ENCODE measurements around the gene C1QL1. TPM values are rescaled to one million over a fixed set of nuclear protein-coding genes. Genes with fewer than 3 reads are reported as not detected.

The C1QL1 gene
- total RNA-seq, 4 donors from 2014 or later = 3.7 to 10.1 (median 6.3) TPM

GRCh38 chr17:44990994-44991393, 22.9 kb upstream of the C1QL1 start:
- Histone ChIP-seq H3K9me3 (no peaks in the 10 kb centered on the region), H3K27me3 (peaks cover 0 to 8% (median 0%) of the 10 kb centered on the region in 4 donors), H3K36me3 (no peaks in the 10 kb centered on the region), H3K4me3 (no peak overlapping the region), H3K27ac (replicated peaks in 1 of 4) (no peak overlapping the region), H3K4me1 (peaks cover 6 to 19% (median 12%) of the 10 kb centered on the region in 4 donors)
- TF ChIP-seq POLR2A (IDR thresholded peaks at IDR 0.05; ENCODE audit: low read depth) = no peak
- no peak for TF ChIP-seq EP300 (IDR thresholded peaks at IDR 0.05)
- no peak for TF ChIP-seq CTCF (IDR thresholded peaks at IDR 0.05)
- no peak for TF ChIP-seq POLR2AphosphoS5 (IDR thresholded peaks at IDR 0.05)
- DNase-seq (ENCODE audit: extremely low spot score) = no peak
- intact Hi-C loops (cut with DNase I) = no loop called here
- 94% methylated on average over 10 of the region's 10 CpGs for WGBS

- no peak for DNase-seq (ENCODE audit: extremely low spot score)
- intact Hi-C loops (cut with DNase I) = no loop called here
- H3K4me3 ChIP-seq = no peak overlapping the region
- H3K4me1 ChIP-seq = peaks cover 0 to 13% (median 12%) of the 10 kb centered on the region in 4 donors
- peaks cover 0 to 8% (median 0%) of the 10 kb centered on the region in 4 donors for H3K27me3 ChIP-seq
- 94% methylated on average over 17 of the region's 17 CpGs for WGBS
- no peaks in the 10 kb centered on the region for H3K36me3 ChIP-seq
- TF ChIP-seq POLR2A (IDR thresholded peaks at IDR 0.05; ENCODE audit: low read depth) (no peak), CTCF (IDR thresholded peaks at IDR 0.05) (no peak), POLR2AphosphoS5 (IDR thresholded peaks at IDR 0.05) (no peak), EP300 (IDR thresholded peaks at IDR 0.05) (no peak)
- H3K27ac ChIP-seq (replicated peaks in 1 of 4) = no peak overlapping the region
- no peaks in the 10 kb centered on the region for H3K9me3 ChIP-seq
Observed at GRCh38 chr17:44989552-44990138, 21.5 kb upstream of the C1QL1 start.

- Histone ChIP-seq H3K36me3 (no peaks in the 10 kb centered on the region), H3K27ac (replicated peaks in 1 of 4) (no peak overlapping the region), H3K4me1 (peaks cover 0 to 13% (median 12%) of the 10 kb centered on the region in 4 donors), H3K9me3 (no peaks in the 10 kb centered on the region), H3K27me3 (peaks cover 0 to 5% (median 0%) of the 10 kb centered on the region in 4 donors), H3K4me3 (no peak overlapping the region)
- TF ChIP-seq POLR2A (IDR thresholded peaks at IDR 0.05; ENCODE audit: low read depth) = no peak
- intact Hi-C loops (cut with DNase I) = no loop called here
- 88% methylated on average over 25 of the region's 34 CpGs for WGBS
- DNase-seq (ENCODE audit: extremely low spot score) = no peak
Observed at GRCh38 chr17:44988044-44988942, 20.2 kb upstream of the C1QL1 start.

- H3K4me3 ChIP-seq = no peak overlapping the region
- WGBS = 88% methylated on average over 3 of the region's 4 CpGs
- H3K27ac ChIP-seq (replicated peaks in 1 of 4) = no peak overlapping the region
- no peak for DNase-seq (ENCODE audit: extremely low spot score)
- H3K36me3 ChIP-seq = no peaks in the 10 kb centered on the region
- H3K4me1 ChIP-seq = peaks cover 34 to 49% (median 47%) of the 10 kb centered on the region in 4 donors
- H3K9me3 ChIP-seq = no peaks in the 10 kb centered on the region
- intact Hi-C loops (cut with DNase I) = no loop called here
- TF ChIP-seq CTCF (IDR thresholded peaks at IDR 0.05) (no peak), EP300 (IDR thresholded peaks at IDR 0.05) (no peak), POLR2AphosphoS5 (IDR thresholded peaks at IDR 0.05) (no peak)
- peaks cover 0 to 5% (median 0%) of the 10 kb centered on the region in 4 donors for H3K27me3 ChIP-seq
Observed at GRCh38 chr17:44983563-44983962, 15.5 kb upstream of the C1QL1 start.

- no peak overlapping the region for H3K4me3 ChIP-seq
- intact Hi-C loops (cut with DNase I) = no loop called here
- TF ChIP-seq EP300 (IDR thresholded peaks at IDR 0.05) (no peak), CTCF (IDR thresholded peaks at IDR 0.05) (no peak), POLR2AphosphoS5 (IDR thresholded peaks at IDR 0.05) (no peak), POLR2A (IDR thresholded peaks at IDR 0.05; ENCODE audit: low read depth) (no peak)
- no peaks in the 10 kb centered on the region for H3K27me3 ChIP-seq
- WGBS = 96% methylated on average over 3 of the region's 3 CpGs
- peak overlapping the region in 3 of 4 donors; percentile 55 to 78 (median 77) for H3K27ac ChIP-seq (replicated peaks in 1 of 4)
- no peaks in the 10 kb centered on the region for H3K9me3 ChIP-seq
- peaks cover 48 to 54% (median 53%) of the 10 kb centered on the region in 4 donors for H3K4me1 ChIP-seq
- H3K36me3 ChIP-seq = no peaks in the 10 kb centered on the region
- no peak for DNase-seq (ENCODE audit: extremely low spot score)
Observed at GRCh38 chr17:44982113-44982702, 14.1 kb upstream of the C1QL1 start.
